Measurements from ENCODE around the gene ERFE.

- TF ChIP-seq CTCF (IDR thresholded peaks at IDR 0.05) (no peak), POLR2A (IDR thresholded peaks at IDR 0.05) (no peak)
Observed at GRCh38 chr2:238134393-238134785, 24.4 kb upstream of the ERFE start.

Data from stomach (tissue), 4 donors.